NB4 (cell line): ENCODE data around the gene GALNTL6.

ENCODE experiments used
- DNase-seq: peaks from one replicate; pipeline ENCODE4 v3.0.0; 2010; ENCODE audit warnings: low read depth
- H3K4me3 ChIP-seq: one replicate; pipeline ENCODE4 v1.5.1; 2011; ENCODE audit warnings: mild to moderate bottlenecking, low read depth, low read length, moderate library complexity
- CTCF ChIP-seq: IDR thresholded peaks from one replicate; pipeline ENCODE4 v1.5.1; 2012; ENCODE audit warnings: low read depth, low read length
- MAX ChIP-seq: IDR thresholded peaks from 2 replicates; pipeline ENCODE4 v1.6.1; 2011; ENCODE audit warnings: low read depth, low read length
- MYC ChIP-seq: IDR thresholded peaks from 2 replicates; pipeline ENCODE4 v1.6.1; 2011; ENCODE audit warnings: low read depth, low read length
- POLR2A ChIP-seq: IDR thresholded peaks from 2 replicates; pipeline ENCODE4 v1.6.1; 2011; ENCODE audit warnings: mild to moderate bottlenecking; ENCODE audit not compliant: insufficient read length; ENCODE audit errors: extremely low read depth

GALNTL6 gene

DNA sequence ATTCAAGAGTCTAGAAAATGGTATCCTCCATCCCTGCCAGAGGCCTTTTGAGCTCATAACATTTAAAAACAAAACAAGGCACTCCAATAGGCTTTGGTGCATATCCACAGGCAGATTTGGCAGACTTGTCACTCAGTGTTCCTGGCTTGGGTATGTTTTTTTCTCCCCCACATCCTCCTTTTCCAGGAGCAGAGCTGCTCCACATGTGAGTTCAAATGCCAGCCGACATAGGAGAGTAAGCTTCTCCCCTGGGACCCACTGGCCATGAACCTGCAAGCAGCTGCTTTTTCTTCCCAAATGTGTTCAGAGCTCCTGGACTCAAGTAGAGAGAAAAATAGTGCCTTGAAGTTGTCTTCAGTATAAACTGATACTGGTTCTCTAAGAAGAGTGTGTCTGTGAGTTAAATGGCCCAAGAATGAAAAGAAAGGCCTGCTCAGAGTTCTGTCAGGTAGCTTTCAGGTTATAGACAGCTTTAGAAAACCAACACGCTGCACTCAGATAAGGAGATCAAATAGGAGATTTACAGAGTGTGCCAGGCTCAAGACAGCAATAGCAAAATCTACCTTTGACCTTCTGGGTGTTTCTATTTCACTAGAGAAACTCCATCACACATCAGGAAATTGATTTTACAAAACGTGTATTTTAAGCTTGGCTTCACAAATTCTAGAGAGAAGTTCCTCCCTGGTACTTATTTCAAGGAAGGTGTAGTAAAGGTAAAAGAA, 1192.9 kb downstream of the GALNTL6 start:
- H3K4me3 ChIP-seq = no peak overlapping the region
- DNase-seq = no peak
- no peak for TF ChIP-seq POLR2A
- TF ChIP-seq CTCF = no peak
- TF ChIP-seq MAX = no peak
- TF ChIP-seq MYC = no peak

DNA sequence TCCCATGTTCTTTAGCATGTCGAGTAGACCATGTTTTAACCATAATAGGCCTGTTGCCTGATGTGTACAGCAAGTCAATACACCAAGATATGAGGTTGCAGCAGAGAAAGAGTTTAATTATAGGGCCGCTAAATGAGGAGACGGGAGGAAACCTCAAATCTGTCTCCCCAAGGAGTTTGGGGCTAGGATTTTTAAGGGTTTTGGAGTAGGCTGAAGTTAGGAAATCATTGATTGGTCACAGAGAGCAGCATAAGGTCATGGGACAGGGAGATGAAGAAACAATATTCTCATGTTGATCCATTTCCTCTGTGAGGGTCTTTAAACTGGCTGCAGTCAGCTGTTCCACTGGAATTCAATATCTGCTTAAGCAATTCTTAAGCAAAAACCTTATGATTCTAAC, 1195.2 kb downstream of the GALNTL6 start:
- TF ChIP-seq MAX = no peak
- TF ChIP-seq POLR2A = no peak
- no peak for TF ChIP-seq MYC
- no peak for TF ChIP-seq CTCF
- peak; percentile 25 for DNase-seq
- H3K4me3 ChIP-seq = no peak overlapping the region

GRCh38 chr4:173009129-173009823, 1196.1 kb downstream of the GALNTL6 start:
- TF ChIP-seq POLR2A (no peak), MYC (no peak), MAX (no peak), CTCF (no peak)
- no peak for DNase-seq
- no peak overlapping the region for H3K4me3 ChIP-seq

DNA sequence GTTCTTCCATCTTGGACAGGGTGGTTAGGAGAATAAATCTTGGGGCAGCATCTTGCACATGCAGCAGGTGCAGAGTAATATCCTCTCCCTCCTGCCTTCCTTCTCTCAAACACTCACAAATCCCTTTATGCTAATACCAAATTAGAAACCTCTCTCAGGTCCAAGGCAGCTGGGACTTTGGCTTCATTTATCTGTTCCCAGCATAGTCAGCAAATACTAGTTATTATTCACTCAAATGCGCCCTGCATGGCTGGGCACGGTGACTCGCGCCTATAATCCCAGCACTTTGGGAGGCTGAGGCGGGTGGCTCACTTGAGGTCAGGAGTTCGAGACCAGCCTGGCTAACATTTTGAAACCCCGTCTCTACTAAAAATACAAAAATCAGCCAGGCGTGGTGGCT, 1199.4 kb downstream of the GALNTL6 start:
- H3K4me3 ChIP-seq = no peak overlapping the region
- no peak for DNase-seq
- TF ChIP-seq MYC (no peak), MAX (no peak), POLR2A (no peak), CTCF (no peak)

- peak; percentile 69 for DNase-seq
- H3K4me3 ChIP-seq = no peak overlapping the region
- TF ChIP-seq CTCF (peak; percentile 37), POLR2A (no peak), MYC (no peak), MAX (no peak)
Observed at GRCh38 chr4:173013232-173013930, 1200.2 kb downstream of the GALNTL6 start.
